AG09319 (cell line): Measurements from ENCODE around the gene KLF15.

Experiments
- DNase-seq: peaks from one replicate; pipeline ENCODE4 v3.0.0-alpha.2; 2010; ENCODE audit warnings: low read depth; ENCODE audit errors: extremely low read depth
- TF ChIP-seq, protein P1 (sequence below): IDR thresholded peaks from 2 replicates; pipeline ENCODE4 v1.5.1; 2011; ENCODE audit warnings: low read depth, mild to moderate bottlenecking, inconsistent platforms, low read length, moderate library complexity

KLF15 gene

DNA sequence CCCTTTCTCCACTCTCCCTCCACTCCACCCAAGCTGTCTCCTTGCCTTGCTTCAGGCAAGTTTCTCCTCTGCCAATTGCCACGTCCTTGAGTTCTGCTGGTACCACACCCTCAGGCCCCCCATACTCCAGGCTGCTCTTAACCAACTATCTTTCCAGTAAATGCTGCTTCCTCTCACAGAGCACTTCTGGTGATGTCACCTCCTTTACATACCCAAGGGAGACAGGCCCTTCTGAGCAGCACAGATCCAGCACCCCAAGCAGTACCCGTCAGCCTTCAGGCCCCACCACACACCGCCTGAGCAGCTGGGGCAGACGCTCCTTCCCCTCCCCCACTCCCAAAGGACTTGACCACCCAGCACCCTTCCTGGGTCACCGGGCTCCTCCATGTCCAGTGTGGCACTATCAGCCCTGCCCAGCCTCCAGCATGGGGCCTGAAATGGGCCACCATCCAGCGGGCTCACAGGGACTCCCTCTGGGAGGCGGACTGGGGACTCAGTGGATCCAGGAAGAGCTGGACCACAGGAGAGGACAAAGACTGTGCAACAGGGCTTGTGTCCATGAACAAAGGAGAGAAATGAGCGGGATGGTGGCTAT is 50.2 kb downstream of the KLF15 start:
- TF ChIP-seq, protein P1, sequence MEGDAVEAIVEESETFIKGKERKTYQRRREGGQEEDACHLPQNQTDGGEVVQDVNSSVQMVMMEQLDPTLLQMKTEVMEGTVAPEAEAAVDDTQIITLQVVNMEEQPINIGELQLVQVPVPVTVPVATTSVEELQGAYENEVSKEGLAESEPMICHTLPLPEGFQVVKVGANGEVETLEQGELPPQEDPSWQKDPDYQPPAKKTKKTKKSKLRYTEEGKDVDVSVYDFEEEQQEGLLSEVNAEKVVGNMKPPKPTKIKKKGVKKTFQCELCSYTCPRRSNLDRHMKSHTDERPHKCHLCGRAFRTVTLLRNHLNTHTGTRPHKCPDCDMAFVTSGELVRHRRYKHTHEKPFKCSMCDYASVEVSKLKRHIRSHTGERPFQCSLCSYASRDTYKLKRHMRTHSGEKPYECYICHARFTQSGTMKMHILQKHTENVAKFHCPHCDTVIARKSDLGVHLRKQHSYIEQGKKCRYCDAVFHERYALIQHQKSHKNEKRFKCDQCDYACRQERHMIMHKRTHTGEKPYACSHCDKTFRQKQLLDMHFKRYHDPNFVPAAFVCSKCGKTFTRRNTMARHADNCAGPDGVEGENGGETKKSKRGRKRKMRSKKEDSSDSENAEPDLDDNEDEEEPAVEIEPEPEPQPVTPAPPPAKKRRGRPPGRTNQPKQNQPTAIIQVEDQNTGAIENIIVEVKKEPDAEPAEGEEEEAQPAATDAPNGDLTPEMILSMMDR, result no peak
- DNase-seq, result no peak

DNA sequence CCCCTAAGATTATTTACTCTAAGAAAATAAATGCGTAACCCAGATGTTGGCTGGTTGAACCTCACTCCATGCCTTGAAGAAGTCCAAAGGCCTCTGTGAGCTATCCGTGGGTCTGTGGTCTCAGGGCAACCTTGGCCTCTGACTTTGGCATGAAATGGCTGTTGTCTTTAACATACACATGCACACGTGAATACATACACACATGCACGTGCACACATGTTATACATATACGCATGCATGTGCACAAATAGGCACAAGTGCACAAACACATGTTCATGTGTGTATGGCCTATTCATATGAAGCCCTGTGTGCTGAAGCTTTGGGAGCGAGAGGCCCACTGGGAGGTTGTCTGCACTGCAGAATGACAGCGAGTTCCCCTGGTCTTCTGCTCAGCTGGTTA is 50.8 kb downstream of the KLF15 start:
- no peak for DNase-seq
- TF ChIP-seq, protein P1, result no peak

DNA sequence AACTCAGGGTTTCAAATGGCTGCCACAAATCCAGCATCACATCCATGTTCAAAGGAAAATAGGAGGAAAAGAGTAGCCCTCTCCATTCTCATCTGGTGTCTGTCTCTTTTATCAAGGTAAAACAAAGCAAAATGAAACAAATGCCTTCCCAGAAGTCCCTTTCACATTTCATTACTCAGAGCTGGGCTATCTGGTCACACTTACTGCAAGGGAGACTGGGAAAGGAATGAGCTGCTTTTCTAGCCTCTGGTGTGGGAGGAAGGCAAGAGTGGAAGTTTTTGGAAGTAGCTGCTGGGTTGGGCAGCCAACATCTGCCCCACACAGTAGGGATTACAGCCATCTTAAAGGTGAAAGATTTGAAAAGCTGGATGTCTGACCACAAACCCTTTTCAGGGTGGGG is 51.8 kb downstream of the KLF15 start:
- no peak for DNase-seq
- TF ChIP-seq, protein P1, result no peak

DNA sequence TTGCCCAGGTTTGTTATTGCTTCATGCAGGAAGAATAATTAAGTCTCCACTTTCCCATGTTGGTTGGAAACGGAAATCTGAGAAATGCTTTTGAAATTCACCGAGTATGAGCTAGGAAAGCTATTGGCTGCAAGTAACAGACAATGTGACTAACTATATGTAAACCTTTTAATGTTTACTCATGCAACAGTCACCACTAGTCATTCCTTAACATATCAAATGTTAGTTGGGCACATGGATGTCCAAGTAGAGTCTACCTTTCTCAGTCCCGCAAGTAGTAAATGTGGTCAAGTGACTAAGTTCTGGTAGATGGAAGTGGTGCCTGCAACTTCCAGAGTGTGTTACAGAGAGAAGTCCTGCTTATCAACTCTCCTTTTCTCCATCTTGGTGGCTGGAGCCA is 52.5 kb downstream of the KLF15 start:
- TF ChIP-seq, protein P1, result no peak
- no peak for DNase-seq

DNA sequence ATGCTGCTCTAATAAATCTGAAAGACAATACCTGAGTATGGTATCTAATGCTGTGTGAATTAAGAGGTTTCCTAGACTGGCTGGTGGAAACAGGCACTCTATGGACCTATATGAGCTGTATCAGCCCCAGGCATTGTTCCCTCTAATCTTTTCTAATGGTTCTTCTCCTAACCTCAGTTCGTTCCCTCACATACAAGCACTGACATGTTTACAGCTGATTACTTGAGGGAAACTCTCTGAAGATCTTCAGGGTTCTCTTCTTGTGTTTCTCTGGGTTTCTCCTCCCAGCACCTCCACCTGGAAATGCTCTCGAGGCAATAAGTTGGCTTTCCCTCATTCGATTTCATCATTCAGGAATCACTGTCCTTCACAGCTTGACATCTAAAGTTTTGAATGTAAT is 52.9 kb downstream of the KLF15 start:
- TF ChIP-seq, protein P1, result no peak
- no peak for DNase-seq

DNA sequence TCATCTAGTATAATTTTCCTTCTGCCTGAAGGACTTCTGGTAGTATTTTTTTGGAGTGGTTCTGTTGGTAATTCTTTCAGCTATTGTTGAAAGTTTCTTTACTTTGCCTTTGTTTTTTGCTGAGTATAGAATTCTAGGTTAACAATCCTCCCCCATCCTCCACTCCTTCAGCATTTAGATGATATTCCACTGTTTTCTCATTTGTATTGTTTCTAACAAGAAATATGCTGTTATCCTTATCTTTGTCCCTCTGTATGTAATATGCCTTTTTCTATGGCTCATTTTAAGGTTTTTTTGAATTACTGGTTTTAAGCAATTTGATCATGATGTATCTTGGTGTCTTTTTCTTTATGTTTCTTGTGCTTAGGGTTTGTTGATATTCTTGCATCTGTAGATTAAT is 53.9 kb downstream of the KLF15 start:
- no peak for DNase-seq
- TF ChIP-seq, protein P1, result no peak

DNA sequence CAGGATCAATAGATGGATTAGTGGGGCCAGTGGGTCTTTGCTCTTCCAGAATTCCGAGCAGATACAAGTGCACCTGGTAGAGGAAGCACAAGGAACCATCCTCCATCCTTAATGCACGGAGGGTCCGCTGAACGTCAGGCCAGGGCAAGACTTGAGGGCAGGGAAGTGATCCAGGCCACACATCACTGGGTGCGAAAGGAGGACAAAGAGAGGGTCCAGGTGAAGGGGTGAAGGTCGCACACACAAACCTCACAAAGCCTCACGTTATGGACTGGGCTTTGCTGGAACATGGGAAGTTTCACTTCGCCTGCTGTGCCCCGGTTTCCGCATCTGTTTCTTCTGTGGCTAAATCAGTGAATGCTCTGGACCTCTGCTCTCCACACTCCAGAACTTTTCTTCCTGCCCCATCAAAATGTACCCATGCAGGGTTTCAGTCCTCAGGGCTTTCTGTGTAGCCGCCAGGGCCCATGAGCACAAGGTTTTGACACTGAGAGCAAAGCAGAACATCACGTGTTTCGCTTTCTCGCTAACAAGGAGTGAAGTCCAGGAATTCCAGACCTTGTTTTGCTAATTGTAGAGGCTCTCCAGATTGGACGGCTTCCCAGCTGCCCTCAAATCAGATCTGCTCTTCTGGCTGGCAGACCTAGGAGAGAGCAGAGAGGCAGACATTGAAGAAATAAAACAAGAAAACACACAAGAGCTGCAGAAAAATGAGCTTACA is 56.3 kb downstream of the KLF15 start:
- TF ChIP-seq, protein P1, result no peak
- DNase-seq, result no peak
